IMR-90 (cell line): ENCODE results near the gene FNIP2. TPM values are rescaled to one million over a fixed set of nuclear protein-coding genes. Genes with fewer than 3 reads are reported as not detected.

Source experiments
- ATAC-seq: fragments of 200-7000 bp; cut with Tn5 transposase; 2 replicates; pipeline ENCODE4 v1.9.1; 2020; ENCODE audit warnings: low read depth, mild to moderate bottlenecking, moderate library complexity
- BruUV-seq: library from RNA; stranded (reverse); fragments of 400-500 nt; replicated peaks from 2 replicates; lab custom pipeline; 2021; lab: Mats Ljungman, UMichigan
- CTCF ChIA-PET: fragments of 300-600 bp; formaldehyde crosslinking; extraction: SDS; loops from one replicate; lab custom pipeline; 2021; ENCODE audit warnings: antibody characterized with exemption; lab: Yijun Ruan, JAX
- POLR2A ChIA-PET: fragments of 300-600 bp; sonication (Branson Sonifier 250); formaldehyde crosslinking; loops from one replicate; lab custom pipeline; 2022; ENCODE audit warnings: antibody characterized with exemption; ENCODE audit not compliant: unreplicated experiment; lab: Charles Lee
- DNase-seq: peaks from one replicate; pipeline ENCODE4 v3.0.0; 2013
- H2AFZ ChIP-seq: replicated peaks from 2 replicates; pipeline ENCODE3; 2013; ENCODE audit warnings: low read length, mild to moderate bottlenecking; ENCODE audit not compliant: poor library complexity
- H2AK5ac ChIP-seq: 2 replicates; pipeline ENCODE4 v1.6.1; 2013; ENCODE audit warnings: low read depth, low read length, inconsistent platforms
- H2AK9ac ChIP-seq: replicated peaks from 2 replicates; pipeline ENCODE3; 2013; ENCODE audit warnings: mild to moderate bottlenecking, low read depth, low read length, moderate library complexity; ENCODE audit not compliant: poor library complexity
- H2BK120ac ChIP-seq: 2 replicates; pipeline ENCODE4 v1.6.1; 2013; ENCODE audit warnings: low read depth, low read length, inconsistent platforms
- H2BK15ac ChIP-seq: 3 replicates; pipeline ENCODE4 v1.6.1; 2013; ENCODE audit warnings: low read depth, low read length, inconsistent platforms
- H2BK20ac ChIP-seq: 2 replicates; pipeline ENCODE4 v1.6.1; 2013; ENCODE audit warnings: low read depth, mild to moderate bottlenecking, inconsistent platforms, low read length, moderate library complexity
- H2BK5ac ChIP-seq: 2 replicates; pipeline ENCODE4 v1.6.1; 2013; ENCODE audit warnings: mild to moderate bottlenecking, low read depth, low read length, inconsistent platforms; ENCODE audit not compliant: poor library complexity, severe bottlenecking
- H3K14ac ChIP-seq: replicated peaks from 2 replicates; pipeline ENCODE4 v1.6.1; 2013; ENCODE audit warnings: low read depth, low read length, inconsistent platforms
- H3K18ac ChIP-seq: 2 replicates; pipeline ENCODE4 v1.6.1; 2013; ENCODE audit warnings: low read depth, low read length, control low read depth
- H3K23ac ChIP-seq: 2 replicates; pipeline ENCODE4 v1.6.1; 2013; ENCODE audit warnings: low read depth, low read length, inconsistent platforms
- H3K27ac ChIP-seq: 2 replicates; pipeline ENCODE4 v1.5.1; 2013; ENCODE audit warnings: mild to moderate bottlenecking, control low read depth, low read length; ENCODE audit not compliant: insufficient read depth
- H3K27me3 ChIP-seq: 2 replicates; pipeline ENCODE4 v1.6.1; 2013; ENCODE audit warnings: low read length; ENCODE audit not compliant: control insufficient read depth, insufficient read depth
- H3K36me3 ChIP-seq: 2 replicates; pipeline ENCODE4 v1.6.1; 2013; ENCODE audit warnings: low read length, mixed read lengths; ENCODE audit not compliant: control insufficient read depth, insufficient read depth
- H3K4ac ChIP-seq: 2 replicates; pipeline ENCODE4 v1.6.1; 2013; ENCODE audit warnings: low read depth, low read length, inconsistent platforms
- H3K4me1 ChIP-seq: 2 replicates; pipeline ENCODE4 v1.6.1; 2013; ENCODE audit warnings: low read length, mixed read lengths; ENCODE audit not compliant: control insufficient read depth, insufficient read depth
- H3K4me2 ChIP-seq: 2 replicates; pipeline ENCODE4 v1.6.1; 2013; ENCODE audit warnings: low read depth, mild to moderate bottlenecking, control low read depth, low read length, moderate library complexity
- H3K4me3 ChIP-seq: 2 replicates; pipeline ENCODE4 v1.5.1; 2013; ENCODE audit warnings: low read depth, mild to moderate bottlenecking, control low read depth, low read length, moderate library complexity; ENCODE audit not compliant: insufficient read depth
- H3K56ac ChIP-seq: 2 replicates; pipeline ENCODE4 v1.6.1; 2013; ENCODE audit warnings: low read length, inconsistent platforms; ENCODE audit not compliant: insufficient read depth; ENCODE audit errors: extremely low read depth
- H3K79me1 ChIP-seq, 2 experiments: 2 replicates each; pipeline ENCODE4 v1.6.1; 2013; ENCODE audit warnings: low read length in 2 of 2, inconsistent platforms in 1 of 2, low read depth in 1 of 2
- H3K9ac ChIP-seq: 2 replicates; pipeline ENCODE4 v1.6.1; 2013; ENCODE audit warnings: low read depth, low read length, control low read depth
- H3K9me1 ChIP-seq: 2 replicates; pipeline ENCODE4 v1.6.1; 2013; ENCODE audit warnings: low read length, inconsistent platforms; ENCODE audit not compliant: insufficient read depth
- H3K9me3 ChIP-seq: 2 replicates; pipeline ENCODE4 v1.6.1; 2013; ENCODE audit warnings: low read length; ENCODE audit not compliant: control insufficient read depth, insufficient read depth
- H4K20me1 ChIP-seq: 2 replicates; pipeline ENCODE4 v1.6.1; 2013; ENCODE audit warnings: low read length, inconsistent platforms; ENCODE audit not compliant: insufficient read depth
- H4K5ac ChIP-seq: 2 replicates; pipeline ENCODE4 v1.6.1; 2013; ENCODE audit warnings: mild to moderate bottlenecking, low read depth, low read length, control low read depth
- H4K8ac ChIP-seq, 2 experiments: 2 replicates each; pipeline ENCODE4 v1.6.1; 2013; ENCODE audit warnings: low read depth in 2 of 2, low read length in 2 of 2, control low read depth in 1 of 2, inconsistent platforms in 1 of 2
- H4K91ac ChIP-seq: 2 replicates; pipeline ENCODE4 v1.6.1; 2013; ENCODE audit warnings: low read depth, low read length, inconsistent platforms; ENCODE audit not compliant: insufficient read depth
- POLR2A ChIP-seq: IDR thresholded peaks from 2 replicates; pipeline ENCODE4 v1.6.1; 2012; ENCODE audit warnings: mild to moderate bottlenecking, low read depth, low read length
- WGBS, 2 experiments: methylation state at CpG; one replicate each; pipeline versions ENCODE4 v1.1.5 to v1.1.7; 2013; ENCODE audit warnings: missing lambda C conversion rate in 2 of 2; ENCODE audit not compliant: insufficient read length in 1 of 2; ENCODE audit errors: extremely low coverage in 2 of 2; 5-methylcytosine and 5-hydroxymethylcytosine counted together
- dilution Hi-C: fragments of 300-500 bp; cut with HindIII; formaldehyde crosslinking; loops from one replicate; pipeline ENCODE4 v1.14.3; 2018; ENCODE audit warnings: low sequenced_read_pairs; ENCODE audit not compliant: unreplicated experiment
- in situ Hi-C: fragments of 300-500 bp; cut with MboI; formaldehyde crosslinking; loops from 3 replicates; pipeline ENCODE4 v1.14.3; 2019; ENCODE audit warnings: low sequenced_read_pairs, inconsistent platforms, mixed read lengths
- intact Hi-C: fragments of 100-400 bp; cut with micrococcal nuclease; formaldehyde crosslinking; loops from 2 replicates; pipeline ENCODE4 v1.10.0; 2022
- polyA plus RNA-seq, 3 experiments: library from polyadenylated mRNA; depleted of rRNA; stranded (reverse); fragments of >200 nt; gene quantifications; 2 replicates each; pipeline ENCODE4 v1.2.3, GENCODE V29; 2012; ENCODE audit warnings: low replicate concordance in 1 of 3
- total RNA-seq: library from RNA; depleted of rRNA; stranded (reverse); fragments of >200 nt; gene quantifications from 2 replicates; pipeline ENCODE4 v1.2.3, GENCODE V29; 2012
- TF ChIP-seq, protein P1 (sequence below): fragments of 150-350 bp; IDR thresholded peaks from 2 replicates; pipeline ENCODE4 v1.6.1; 2017; ENCODE audit warnings: mild to moderate bottlenecking, antibody characterized with exemption, low read length, low read depth
- TF ChIP-seq, protein P2 (sequence below): fragments of 150-350 bp; IDR thresholded peaks from 2 replicates; pipeline ENCODE4 v1.6.1; 2016; ENCODE audit warnings: low read depth, mild to moderate bottlenecking, low read length, moderate library complexity, borderline replicate concordance

The FNIP2 gene
- total and polyA plus RNA-seq, 2 of the 4 experiments (the other 2 are of a cell fraction), result 4.7 to 24.6 TPM

- ATAC-seq (no peak), DNase-seq (no peak)
- Histone ChIP-seq H3K56ac (no peak overlapping the region), H4K91ac (no peak overlapping the region), H3K9me1 (no peaks in the 10 kb centered on the region), H3K9ac (no peak overlapping the region), H3K14ac (no peak overlapping the region), H2BK15ac (no peak overlapping the region), H3K36me3 (no peaks in the 10 kb centered on the region), H2BK120ac (no peak overlapping the region), H2BK20ac (no peak overlapping the region), H4K8ac (no peak overlapping the region), H3K4ac (no peak overlapping the region), H3K27ac (no peak overlapping the region), H2AFZ (no peak overlapping the region), H3K18ac (no peak overlapping the region), H3K23ac (no peak overlapping the region), H2AK5ac (no peak overlapping the region), H3K79me1 (no peaks in the 10 kb centered on the region), H4K5ac (no peak overlapping the region), H3K4me2 (no peak overlapping the region), H3K9me3 (no peaks in the 10 kb centered on the region), H3K4me1 (no peaks in the 10 kb centered on the region), H3K4me3 (no peak overlapping the region), H2BK5ac (no peak overlapping the region), H3K27me3 (no peaks in the 10 kb centered on the region), H2AK9ac (no peak overlapping the region), H4K20me1 (no peaks in the 10 kb centered on the region)
- in situ Hi-C loops, result no loop called here
- dilution Hi-C loops, result no loop called here
- intact Hi-C loops, result no loop called here
- no CpG with 5 or more reads among the region's 5 CpGs for WGBS, 2 experiments
- TF ChIP-seq, protein P1, sequence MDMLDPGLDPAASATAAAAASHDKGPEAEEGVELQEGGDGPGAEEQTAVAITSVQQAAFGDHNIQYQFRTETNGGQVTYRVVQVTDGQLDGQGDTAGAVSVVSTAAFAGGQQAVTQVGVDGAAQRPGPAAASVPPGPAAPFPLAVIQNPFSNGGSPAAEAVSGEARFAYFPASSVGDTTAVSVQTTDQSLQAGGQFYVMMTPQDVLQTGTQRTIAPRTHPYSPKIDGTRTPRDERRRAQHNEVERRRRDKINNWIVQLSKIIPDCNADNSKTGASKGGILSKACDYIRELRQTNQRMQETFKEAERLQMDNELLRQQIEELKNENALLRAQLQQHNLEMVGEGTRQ, result no peak
- TF ChIP-seq, protein P2, sequence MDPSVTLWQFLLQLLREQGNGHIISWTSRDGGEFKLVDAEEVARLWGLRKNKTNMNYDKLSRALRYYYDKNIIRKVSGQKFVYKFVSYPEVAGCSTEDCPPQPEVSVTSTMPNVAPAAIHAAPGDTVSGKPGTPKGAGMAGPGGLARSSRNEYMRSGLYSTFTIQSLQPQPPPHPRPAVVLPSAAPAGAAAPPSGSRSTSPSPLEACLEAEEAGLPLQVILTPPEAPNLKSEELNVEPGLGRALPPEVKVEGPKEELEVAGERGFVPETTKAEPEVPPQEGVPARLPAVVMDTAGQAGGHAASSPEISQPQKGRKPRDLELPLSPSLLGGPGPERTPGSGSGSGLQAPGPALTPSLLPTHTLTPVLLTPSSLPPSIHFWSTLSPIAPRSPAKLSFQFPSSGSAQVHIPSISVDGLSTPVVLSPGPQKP, result no peak
- TF ChIP-seq POLR2A, result no peak
- no TSS peak for BruUV-seq
- POLR2A ChIA-PET, result no interaction called here
- CTCF ChIA-PET, result interaction anchor here (0.6 kb wide), 1 partner anchor 28 kb away, joined by 3 read pairs; no protein-coding TSS in a partner anchor
These were observed 176.8 kb downstream of the FNIP2 start for GRCh38 chr4:158945529-158946108.
